ENCODE results near the gene ARPC1A.

DNA sequence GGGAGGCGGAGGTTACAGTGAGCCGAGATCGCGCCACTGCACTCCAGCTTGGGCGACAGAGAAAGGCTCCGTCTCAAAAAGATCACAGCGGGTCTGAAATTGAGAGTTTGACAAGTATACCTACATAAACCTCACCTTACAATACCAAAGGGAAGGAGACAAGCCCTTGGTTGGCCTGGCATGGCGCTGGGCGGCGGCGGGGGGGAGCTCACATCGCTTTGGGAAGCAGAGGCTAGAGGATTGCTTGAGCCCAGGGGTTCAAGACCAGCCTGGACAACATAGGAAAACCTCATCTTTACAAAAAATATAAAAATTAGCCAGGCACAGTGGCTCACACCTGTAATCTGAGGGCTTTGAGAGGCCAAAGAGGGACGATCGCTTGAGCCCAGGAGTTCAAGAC lies 1.1 kb upstream of the ARPC1A start:
- TF ChIP-seq POLR2AphosphoS5 (IDR thresholded peaks at IDR 0.05; ENCODE audit: low read depth, low read length) (no peak), SIN3A (IDR thresholded peaks at IDR 0.05; ENCODE audit: borderline replicate concordance, insufficient read depth, low read length) (no peak), FOXP2 (optimal IDR thresholded peaks at IDR 0.05; ENCODE audit: borderline replicate concordance, extremely low read depth, extremely low read length, insufficient read depth) (no peak), TAF1 (IDR thresholded peaks at IDR 0.05; ENCODE audit: borderline replicate concordance, insufficient read depth, low read length) (no peak)
- TF ChIP-seq, protein P1, sequence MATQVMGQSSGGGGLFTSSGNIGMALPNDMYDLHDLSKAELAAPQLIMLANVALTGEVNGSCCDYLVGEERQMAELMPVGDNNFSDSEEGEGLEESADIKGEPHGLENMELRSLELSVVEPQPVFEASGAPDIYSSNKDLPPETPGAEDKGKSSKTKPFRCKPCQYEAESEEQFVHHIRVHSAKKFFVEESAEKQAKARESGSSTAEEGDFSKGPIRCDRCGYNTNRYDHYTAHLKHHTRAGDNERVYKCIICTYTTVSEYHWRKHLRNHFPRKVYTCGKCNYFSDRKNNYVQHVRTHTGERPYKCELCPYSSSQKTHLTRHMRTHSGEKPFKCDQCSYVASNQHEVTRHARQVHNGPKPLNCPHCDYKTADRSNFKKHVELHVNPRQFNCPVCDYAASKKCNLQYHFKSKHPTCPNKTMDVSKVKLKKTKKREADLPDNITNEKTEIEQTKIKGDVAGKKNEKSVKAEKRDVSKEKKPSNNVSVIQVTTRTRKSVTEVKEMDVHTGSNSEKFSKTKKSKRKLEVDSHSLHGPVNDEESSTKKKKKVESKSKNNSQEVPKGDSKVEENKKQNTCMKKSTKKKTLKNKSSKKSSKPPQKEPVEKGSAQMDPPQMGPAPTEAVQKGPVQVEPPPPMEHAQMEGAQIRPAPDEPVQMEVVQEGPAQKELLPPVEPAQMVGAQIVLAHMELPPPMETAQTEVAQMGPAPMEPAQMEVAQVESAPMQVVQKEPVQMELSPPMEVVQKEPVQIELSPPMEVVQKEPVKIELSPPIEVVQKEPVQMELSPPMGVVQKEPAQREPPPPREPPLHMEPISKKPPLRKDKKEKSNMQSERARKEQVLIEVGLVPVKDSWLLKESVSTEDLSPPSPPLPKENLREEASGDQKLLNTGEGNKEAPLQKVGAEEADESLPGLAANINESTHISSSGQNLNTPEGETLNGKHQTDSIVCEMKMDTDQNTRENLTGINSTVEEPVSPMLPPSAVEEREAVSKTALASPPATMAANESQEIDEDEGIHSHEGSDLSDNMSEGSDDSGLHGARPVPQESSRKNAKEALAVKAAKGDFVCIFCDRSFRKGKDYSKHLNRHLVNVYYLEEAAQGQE (IDR thresholded peaks at IDR 0.05; ENCODE audit: insufficient read depth in 1 of 2, low read depth in 2 of 2, low read length in 2 of 2): no peak
